SU-DHL-6 (cell line): ENCODE results near the gene PAK1IP1.

Source experiments
- EZH2phosphoT487 ChIP-seq: fragments of 200-600 bp; sonication (generic), shearing (Covaris generic); conservative IDR thresholded peaks from 2 replicates; pipeline ENCODE4 v1.6.1; 2018; ENCODE audit warnings: mild to moderate bottlenecking, antibody characterized with exemption, low read length, moderate library complexity, mixed read lengths
- TF ChIP-seq, protein P1 (sequence below): fragments of 200-600 bp; sonication (generic); IDR thresholded peaks from one replicate; pipeline ENCODE4 v1.5.1; 2017; ENCODE audit warnings: antibody characterized with exemption, mild to moderate bottlenecking, low read length, moderate library complexity; ENCODE audit not compliant: insufficient read depth, poor library complexity, severe bottlenecking

DNA sequence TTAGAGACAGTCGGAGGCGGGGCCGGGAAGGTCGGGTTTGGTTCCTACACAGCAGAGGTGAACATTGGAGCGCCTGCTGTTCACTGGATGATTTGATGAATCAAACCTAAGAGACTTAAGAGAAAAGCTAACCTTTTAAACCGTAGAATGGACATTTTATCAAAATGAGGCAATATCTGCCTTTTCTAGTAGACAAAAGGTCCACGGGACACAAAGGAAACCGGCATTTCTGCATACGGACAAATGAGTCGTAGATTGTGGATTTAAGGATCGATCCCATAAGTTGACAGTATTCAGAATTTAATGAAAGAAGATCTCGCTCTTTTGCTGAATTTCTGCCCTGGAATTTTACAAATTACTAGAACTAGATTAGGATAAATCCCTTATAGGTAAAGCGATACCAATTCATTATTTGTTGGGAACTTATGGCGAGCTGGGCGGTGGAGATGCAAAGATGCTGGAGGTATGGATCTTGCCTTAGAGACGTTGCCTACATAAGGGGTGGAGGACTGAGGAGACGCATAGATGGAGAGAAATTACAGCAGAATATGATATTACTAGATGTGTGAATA lies 400 bp downstream of the PAK1IP1 start:
- TF ChIP-seq, protein P1, sequence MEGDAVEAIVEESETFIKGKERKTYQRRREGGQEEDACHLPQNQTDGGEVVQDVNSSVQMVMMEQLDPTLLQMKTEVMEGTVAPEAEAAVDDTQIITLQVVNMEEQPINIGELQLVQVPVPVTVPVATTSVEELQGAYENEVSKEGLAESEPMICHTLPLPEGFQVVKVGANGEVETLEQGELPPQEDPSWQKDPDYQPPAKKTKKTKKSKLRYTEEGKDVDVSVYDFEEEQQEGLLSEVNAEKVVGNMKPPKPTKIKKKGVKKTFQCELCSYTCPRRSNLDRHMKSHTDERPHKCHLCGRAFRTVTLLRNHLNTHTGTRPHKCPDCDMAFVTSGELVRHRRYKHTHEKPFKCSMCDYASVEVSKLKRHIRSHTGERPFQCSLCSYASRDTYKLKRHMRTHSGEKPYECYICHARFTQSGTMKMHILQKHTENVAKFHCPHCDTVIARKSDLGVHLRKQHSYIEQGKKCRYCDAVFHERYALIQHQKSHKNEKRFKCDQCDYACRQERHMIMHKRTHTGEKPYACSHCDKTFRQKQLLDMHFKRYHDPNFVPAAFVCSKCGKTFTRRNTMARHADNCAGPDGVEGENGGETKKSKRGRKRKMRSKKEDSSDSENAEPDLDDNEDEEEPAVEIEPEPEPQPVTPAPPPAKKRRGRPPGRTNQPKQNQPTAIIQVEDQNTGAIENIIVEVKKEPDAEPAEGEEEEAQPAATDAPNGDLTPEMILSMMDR: no peak
- TF ChIP-seq EZH2phosphoT487: no peak
